Psoas muscle (tissue), 8 donors: ENCODE data around the gene ISM2. TPM values are rescaled to one million over a fixed set of nuclear protein-coding genes. Genes with fewer than 3 reads are reported as not detected.

Source experiments
- ATAC-seq, 4 donors: fragments of 200-7000 bp; cut with Tn5 transposase; one replicate each; pipeline ENCODE4 v1.9.1; 2020; ENCODE audit warnings: moderate library complexity in 3 of 4, mild to moderate bottlenecking in 2 of 4
- DNase-seq, 2 donors: peaks; one replicate each; pipeline ENCODE4 v3.0.0-alpha.2; 2020
- H3K27ac ChIP-seq: fragments of 200-600 bp; one replicate; pipeline ENCODE4 v1.8.0; 2022
- H3K27me3 ChIP-seq, 3 donors: fragments of 200-600 bp in 1 of 3; one replicate each; pipeline versions ENCODE4 v1.6.1 to v1.8.0; 2013 to 2022; ENCODE audit warnings: low read length in 2 of 3, mild to moderate bottlenecking in 2 of 3, moderate library complexity in 1 of 3; ENCODE audit not compliant: insufficient read depth in 3 of 3
- H3K36me3 ChIP-seq, 2 donors: fragments of 200-600 bp in 1 of 2; one replicate each; pipeline versions ENCODE4 v1.6.1 to v1.8.0; 2013 to 2022; ENCODE audit warnings: low read depth in 1 of 2, mild to moderate bottlenecking in 1 of 2, moderate library complexity in 1 of 2; ENCODE audit not compliant: insufficient read depth in 1 of 2
- H3K4me1 ChIP-seq: fragments of 200-600 bp; one replicate; pipeline ENCODE4 v1.8.0; 2022
- H3K4me3 ChIP-seq: fragments of 200-600 bp; one replicate; pipeline ENCODE4 v1.8.0; 2022; ENCODE audit warnings: mild to moderate bottlenecking
- H3K9me3 ChIP-seq: fragments of 200-600 bp; one replicate; pipeline ENCODE4 v1.8.0; 2022
- CTCF ChIP-seq: fragments of 200-600 bp; IDR thresholded peaks from one replicate; pipeline ENCODE4 v1.8.0; 2022; ENCODE audit warnings: antibody characterized with exemption
- WGBS, 3 donors: extraction: QIAGEN DNeasy Blood & Tissue Kit; methylation state at CpG; one replicate each; pipeline versions ENCODE4 v1.1.6 to v1.1.7; 2013; 5-methylcytosine and 5-hydroxymethylcytosine counted together
- intact Hi-C, 2 donors: fragments of 100-400 bp; cut with DNase I; formaldehyde crosslinking; loops; one replicate each; pipeline versions ENCODE4 v1.11.0 to v1.14.2; 2022
- polyA plus RNA-seq, 3 donors: library from polyadenylated mRNA; stranded (reverse); fragments of 200-250 nt; gene quantifications; one replicate each; pipeline ENCODE4 v1.2.3, GENCODE V29; 2013
- total RNA-seq, 4 donors: library from RNA; stranded (reverse); fragmentation: NEBNext Ultra II Directional in 2 of 4; extraction: Animal tissue kit (Norgen Biotek cat#: 25700) in 2 of 4; gene quantifications; one replicate each; pipeline versions ENCODE4 v1.2.1 to v1.2.4, GENCODE V29; 2021 to 2023
- donor health status: healthy with polysubstance abuse.
- donor health status: DM: no; HTN: no; CAD: no; lungs with moderate emphysema.
- donor health status: Bipolar disorder and iron deficiency.
- donor health status: healthy.
- donor health status: DM: yes; HTN: yes; CAD: no.
- donor health status: DM: no; HTN: no; CAD: no.
- donor health status: DM: no; HTN: no; CAD: no.
- donor health status: DM: yes; HTN: yes; CAD: no.

The ISM2 gene
- total and polyA plus RNA-seq, 7 donors: 0.04 TPM; not detected in 6

GRCh38 chr14:77439861-77440260 lies 58.8 kb downstream of the ISM2 start:
- Histone ChIP-seq H3K4me1 (no peaks in the 10 kb centered on the region), H3K27me3 (no peaks in the 10 kb centered on the region), H3K36me3 (peaks cover 26 to 98% of the 10 kb centered on the region in 2 donors), H3K27ac (no peak overlapping the region), H3K4me3 (no peak overlapping the region), H3K9me3 (no peaks in the 10 kb centered on the region)
- 83 to 89% (median 88%) methylated on average over 4 of the region's 4 CpGs for whole genome bisulfite sequencing, 3 donors
- DNase-seq (no peak), ATAC-seq (no peak)
- intact Hi-C loops: no loop called here
- no peak for TF ChIP-seq CTCF

- no peaks in the 10 kb centered on the region for H3K9me3 ChIP-seq
- H3K27ac ChIP-seq: no peak overlapping the region
- intact Hi-C loops: no loop called here
- 96 to 98% (median 98%) methylated on average over 1 of the region's 1 CpG for whole genome bisulfite sequencing, 3 donors
- H3K4me1 ChIP-seq: no peaks in the 10 kb centered on the region
- H3K27me3 ChIP-seq: no peaks in the 10 kb centered on the region
- H3K4me3 ChIP-seq: no peak overlapping the region
- H3K36me3 ChIP-seq: peaks cover 26 to 100% of the 10 kb centered on the region in 2 donors
- ATAC-seq (no peak), DNase-seq (no peak)
- TF ChIP-seq CTCF: no peak
These were observed 60.0 kb downstream of the ISM2 start for GRCh38 chr14:77438596-77438995.

- H3K9me3 ChIP-seq: no peaks in the 10 kb centered on the region
- intact Hi-C loops: no loop called here
- no peak for DNase-seq
- no peak for ATAC-seq
- TF ChIP-seq CTCF: no peak
- H3K36me3 ChIP-seq: peaks cover 11 to 100% of the 10 kb centered on the region in 2 donors
- no peaks in the 10 kb centered on the region for H3K4me1 ChIP-seq
- H3K4me3 ChIP-seq: no peak overlapping the region
- no peaks in the 10 kb centered on the region for H3K27me3 ChIP-seq
- H3K27ac ChIP-seq: no peak overlapping the region
- WGBS, 3 donors: 97 to 99% (median 99%) methylated on average over 3 of the region's 3 CpGs
These were observed 62.6 kb downstream of the ISM2 start for GRCh38 chr14:77436042-77436441.

GRCh38 chr14:77426396-77426795 lies 72.2 kb downstream of the ISM2 start:
- no peak overlapping the region for H3K4me3 ChIP-seq
- ATAC-seq: no peak
- WGBS, 3 donors: 96 to 97% (median 96%) methylated on average over 3 of the region's 3 CpGs
- intact Hi-C loops: no loop called here
- no peaks in the 10 kb centered on the region for H3K9me3 ChIP-seq
- no peak for TF ChIP-seq CTCF
- H3K4me1 ChIP-seq: no peaks in the 10 kb centered on the region
- peaks cover 34 to 100% of the 10 kb centered on the region in 2 donors for H3K36me3 ChIP-seq
- no peaks in the 10 kb centered on the region for H3K27me3 ChIP-seq
- H3K27ac ChIP-seq: no peak overlapping the region
- DNase-seq: no peak

- ATAC-seq: no peak
- Histone ChIP-seq H3K4me3 (no peak overlapping the region), H3K4me1 (no peaks in the 10 kb centered on the region), H3K27ac (no peak overlapping the region), H3K36me3 (peaks cover 34 to 86% of the 10 kb centered on the region in 2 donors), H3K27me3 (no peaks in the 10 kb centered on the region), H3K9me3 (no peaks in the 10 kb centered on the region)
- 92 to 94% (median 94%) methylated on average over 3 of the region's 3 CpGs for WGBS, 3 donors
- no peak for TF ChIP-seq CTCF
- no peak for DNase-seq
- intact Hi-C loops: no loop called here
These were observed 73.8 kb downstream of the ISM2 start for GRCh38 chr14:77424862-77425261.
